GM23338 (cell line): ENCODE data around the gene TMEM178B. TPM values are rescaled to one million over a fixed set of nuclear protein-coding genes. Genes with fewer than 3 reads are reported as not detected.

Source experiments
- ATAC-seq: fragments of 200-7000 bp; cut with Tn5 transposase; 3 replicates; pipeline ENCODE4 v1.9.1; 2020
- DNase-seq: peaks from one replicate; pipeline ENCODE4 v3.0.0-alpha.2; 2015; ENCODE audit warnings: low spot score
- H2AFZ ChIP-seq: fragments of 200-600 bp; sonication (generic); 2 replicates; pipeline ENCODE4 v1.8.0; 2016; ENCODE audit warnings: antibody characterized with exemption, mild to moderate bottlenecking, moderate library complexity
- H3F3A ChIP-seq: fragments of 200-600 bp; sonication (generic); replicated peaks from 2 replicates; pipeline ENCODE4 v1.8.0; 2017; ENCODE audit warnings: antibody characterized with exemption, mixed run types, low read depth
- H3K27ac ChIP-seq: fragments of 200-600 bp; sonication (generic); 2 replicates; pipeline ENCODE4 v1.6.1; 2016; ENCODE audit warnings: low read depth
- H3K27me3 ChIP-seq: fragments of 200-600 bp; sonication (generic); 2 replicates; pipeline ENCODE4 v1.8.0; 2016; ENCODE audit warnings: mild to moderate bottlenecking, mixed run types, moderate library complexity; ENCODE audit not compliant: insufficient read depth
- H3K36me3 ChIP-seq: fragments of 200-600 bp; sonication (generic); 2 replicates; pipeline ENCODE4 v1.8.0; 2016; ENCODE audit warnings: mild to moderate bottlenecking; ENCODE audit not compliant: insufficient read depth
- H3K4me1 ChIP-seq: fragments of 200-600 bp; sonication (generic); 2 replicates; pipeline ENCODE4 v1.8.0; 2016; ENCODE audit warnings: mild to moderate bottlenecking, moderate library complexity; ENCODE audit not compliant: insufficient read depth
- H3K4me2 ChIP-seq: fragments of 200-600 bp; sonication (generic); 2 replicates; pipeline ENCODE4 v1.7.1; 2017; ENCODE audit warnings: mixed run types
- H3K4me3 ChIP-seq: fragments of 200-600 bp; sonication (generic); 2 replicates; pipeline ENCODE4 v1.6.1; 2016; ENCODE audit warnings: mixed run types
- H3K79me2 ChIP-seq: fragments of 200-600 bp; sonication (generic); replicated peaks from 2 replicates; pipeline ENCODE4 v1.8.0; 2017; ENCODE audit warnings: mild to moderate bottlenecking; ENCODE audit not compliant: insufficient read depth
- H3K9me2 ChIP-seq: fragments of 200-600 bp; sonication (generic); 2 replicates; pipeline ENCODE4 v1.8.0; 2017; ENCODE audit not compliant: insufficient read depth
- H4K20me1 ChIP-seq: fragments of 200-600 bp; sonication (generic); replicated peaks from 2 replicates; pipeline ENCODE4 v1.8.0; 2017; ENCODE audit warnings: mild to moderate bottlenecking; ENCODE audit not compliant: insufficient read depth
- H3K27ac Mint-ChIP-seq: 2 replicates; pipeline ENCODE4 v1.8.0; 2020; ENCODE audit warnings: inconsistent platforms, mild to moderate bottlenecking, moderate library complexity, mixed read lengths
- H3K27me3 Mint-ChIP-seq: 3 replicates; pipeline ENCODE4 v1.8.0; 2022; ENCODE audit warnings: low read depth, mild to moderate bottlenecking, moderate library complexity, mixed read lengths, inconsistent platforms; ENCODE audit not compliant: insufficient read depth, poor library complexity
- H3K36me3 Mint-ChIP-seq: 3 replicates; pipeline ENCODE4 v1.8.0; 2021; ENCODE audit warnings: low read depth, mild to moderate bottlenecking, inconsistent platforms, moderate library complexity, mixed read lengths
- H3K4me1 Mint-ChIP-seq: 3 replicates; pipeline ENCODE4 v1.8.0; 2020; ENCODE audit warnings: mild to moderate bottlenecking, inconsistent platforms, mixed read lengths
- H3K4me3 Mint-ChIP-seq: 3 replicates; pipeline ENCODE4 v1.8.0; 2021; ENCODE audit warnings: moderate library complexity, mild to moderate bottlenecking, inconsistent platforms, mixed read lengths
- H3K9me3 Mint-ChIP-seq: 3 replicates; pipeline ENCODE4 v1.8.0; 2020; ENCODE audit warnings: moderate library complexity, mild to moderate bottlenecking, inconsistent platforms, mixed read lengths
- CTCF ChIP-seq, 2 experiments: fragments of 200-600 bp in 1 of 2; sonication (generic) in 1 of 2; conservative IDR thresholded peaks; 2 replicates each; pipeline versions ENCODE4 v1.5.1 to v1.6.1; 2016 to 2017; ENCODE audit warnings: antibody characterized with exemption in 2 of 2, low read depth in 2 of 2, mild to moderate bottlenecking in 2 of 2, moderate library complexity in 1 of 2
- ETS1 ChIP-seq: IDR thresholded peaks from 2 replicates; pipeline ENCODE4 v1.6.1; 2016; ENCODE audit warnings: antibody characterized with exemption
- EZH2 ChIP-seq: fragments of 200-600 bp; sonication (generic); IDR thresholded peaks from one replicate; pipeline ENCODE4 v1.8.0; 2017; ENCODE audit warnings: antibody characterized with exemption, mild to moderate bottlenecking, low read depth; ENCODE audit not compliant: unreplicated experiment
- JUNB ChIP-seq: IDR thresholded peaks from one replicate; pipeline ENCODE4 v1.6.1; 2016; ENCODE audit warnings: antibody characterized with exemption; ENCODE audit not compliant: unreplicated experiment
- POLR2AphosphoS5 ChIP-seq: IDR thresholded peaks from 2 replicates; pipeline ENCODE4 v1.6.1; 2016; ENCODE audit warnings: antibody characterized with exemption, low read depth
- REST ChIP-seq: IDR thresholded peaks from one replicate; pipeline ENCODE4 v1.6.1; 2018; ENCODE audit warnings: antibody characterized with exemption; ENCODE audit not compliant: unreplicated experiment
- STAT1 ChIP-seq: IDR thresholded peaks from one replicate; pipeline ENCODE4 v1.6.1; 2016; ENCODE audit warnings: antibody characterized with exemption; ENCODE audit not compliant: unreplicated experiment
- ZNF114 ChIP-seq: fragments of 250-450 bp; sonication (Bioruptor Pico); IDR thresholded peaks from 2 replicates; pipeline ENCODE4 v1.5.0; 2020; ENCODE audit warnings: mild to moderate bottlenecking, moderate library complexity
- ZNF331 ChIP-seq: fragments of 250-450 bp; sonication (Bioruptor Pico); IDR thresholded peaks from 2 replicates; pipeline ENCODE4 v1.5.0; 2020; ENCODE audit warnings: low read depth, mild to moderate bottlenecking, moderate library complexity
- ZNF462 ChIP-seq: fragments of 250-450 bp; sonication (Bioruptor Pico); IDR thresholded peaks from 2 replicates; pipeline ENCODE4 v1.5.0; 2020; ENCODE audit warnings: mild to moderate bottlenecking, moderate library complexity
- polyA plus RNA-seq: library from polyadenylated mRNA; unstranded; fragments of >200 nt; fragmentation: Nextera tagmentation; extraction: Ambion mirVana; gene quantifications from 2 replicates; pipeline ENCODE4 v1.2.1, GENCODE V29; 2016
- total RNA-seq: library from RNA; depleted of rRNA; stranded (reverse); fragments of >200 nt; shearing (Covaris generic); gene quantifications from 2 replicates; pipeline ENCODE4 v1.2.3, GENCODE V29; 2014

TMEM178B gene
- total and polyA plus RNA-seq, 2 experiments from 2014 or later = 4.9 to 15.6 TPM

- no peak for TF ChIP-seq ZNF462 (CRISPR knock-in tag)
- TF ChIP-seq POLR2AphosphoS5 = no peak
- TF ChIP-seq ZNF331 (CRISPR knock-in tag) = no peak
These were observed 392.5 kb downstream of the TMEM178B start (continued) for GRCh38 chr7:141466151-141466904.

- no peaks in the 10 kb centered on the region for H3K79me2 ChIP-seq
- Mint-ChIP-seq H3K27ac (no peak overlapping the region), H3K27me3 (peaks cover 2% of the 10 kb centered on the region), H3K4me1 (peaks cover 9% of the 10 kb centered on the region), H3K36me3 (peaks cover 3% of the 10 kb centered on the region; the same call in 1 of the 3 replicates), H3K9me3 (no peaks in the 10 kb centered on the region), H3K4me3 (no peak overlapping the region)
- no peak overlapping the region for H3K4me3 ChIP-seq
- no peaks in the 10 kb centered on the region for H4K20me1 ChIP-seq
- DNase-seq = no peak
- H2AFZ ChIP-seq = no peak overlapping the region
- H3K36me3 ChIP-seq = no peaks in the 10 kb centered on the region
- no peak for ATAC-seq
- no peak overlapping the region for H3K27ac ChIP-seq
- no peak overlapping the region for H3K4me2 ChIP-seq
- no peaks in the 10 kb centered on the region for H3K27me3 ChIP-seq
- no peaks in the 10 kb centered on the region for H3K9me2 ChIP-seq
- H3F3A ChIP-seq = no peaks in the 10 kb centered on the region
- H3K4me1 ChIP-seq = no peaks in the 10 kb centered on the region
- no peak for TF ChIP-seq ETS1
- no peak for TF ChIP-seq REST
- no peak for TF ChIP-seq ZNF114 (CRISPR knock-in tag)
- no peak for TF ChIP-seq CTCF (conservative IDR thresholded peaks at IDR 0.05; ENCODE audit: low read depth in 2 of 2)
- TF ChIP-seq JUNB = no peak
- no peak for TF ChIP-seq ZNF331 (CRISPR knock-in tag)
- no peak for TF ChIP-seq STAT1
- TF ChIP-seq EZH2 = no peak
These were observed 394.5 kb downstream of the TMEM178B start for GRCh38 chr7:141468341-141468740.
